Esophagus muscularis mucosa (tissue), 4 donors: ENCODE data around the gene PIK3IP1. TPM values are rescaled to one million over a fixed set of nuclear protein-coding genes. Genes with fewer than 3 reads are reported as not detected.

Experiments
- DNase-seq: peaks from one replicate; pipeline ENCODE4 v3.0.0-alpha.2; 2017; ENCODE audit errors: extremely low spot score
- H3K27ac ChIP-seq, 4 donors: fragments of 200-600 bp; sonication (generic); replicated peaks in 1 of 4; 1 replicate in 3 of 4; 2 replicates in 1 of 4; pipeline ENCODE4 v1.5.1; 2016 to 2019; ENCODE audit warnings: mild to moderate bottlenecking in 1 of 4
- H3K27me3 ChIP-seq, 4 donors: fragments of 200-600 bp; sonication (generic); one replicate each; pipeline versions ENCODE4 v1.5.1 to v1.6.0; 2016 to 2019
- H3K36me3 ChIP-seq, 4 donors: fragments of 200-600 bp; sonication (generic); one replicate each; pipeline ENCODE4 v1.5.1; 2016 to 2019
- H3K4me1 ChIP-seq, 4 donors: fragments of 200-600 bp; sonication (generic); one replicate each; pipeline ENCODE4 v1.5.1; 2016 to 2019
- H3K4me3 ChIP-seq, 4 donors: fragments of 200-600 bp; sonication (generic); 1 replicate in 2 of 4; 2 replicates in 2 of 4; pipeline ENCODE4 v1.5.1; 2016 to 2019; ENCODE audit warnings: mild to moderate bottlenecking in 4 of 4, moderate library complexity in 1 of 4
- H3K9me3 ChIP-seq, 4 donors: fragments of 200-600 bp; sonication (generic); 1 replicate in 3 of 4; 2 replicates in 1 of 4; pipeline ENCODE4 v1.5.1; 2016 to 2019
- EP300 ChIP-seq: sonication (generic); formaldehyde crosslinking; IDR thresholded peaks from one replicate; pipeline ENCODE4 v1.6.1; 2017; ENCODE audit warnings: antibody characterized with exemption
- POLR2A ChIP-seq: fragments of 450-650 bp; IDR thresholded peaks from one replicate; pipeline ENCODE4 v1.6.1; 2017; ENCODE audit warnings: antibody characterized with exemption, moderate library complexity, mild to moderate bottlenecking, low read depth
- POLR2AphosphoS5 ChIP-seq, 2 donors: sonication (generic); formaldehyde crosslinking; IDR thresholded peaks; one replicate each; pipeline ENCODE4 v1.6.1; 2017; ENCODE audit warnings: antibody characterized with exemption in 2 of 2
- WGBS: methylation state at CpG from one replicate; pipeline ENCODE4 v1.1.5; 2018; 5-methylcytosine and 5-hydroxymethylcytosine counted together
- intact Hi-C: fragments of 100-400 bp; cut with DNase I; formaldehyde crosslinking; loops from one replicate; pipeline ENCODE4 v1.15.1; 2023
- total RNA-seq, 4 donors: library from RNA; depleted of rRNA; stranded (reverse); fragments of >200 nt; gene quantifications; one replicate each; pipeline versions ENCODE4 v1.1.0 to v1.2.1, GENCODE V29; 2016
- TF ChIP-seq, protein P1 (sequence below), 3 experiments: fragments of 200-600 bp in 2 of 3; fragments of 450-650 bp in 1 of 3; sonication (generic) in 2 of 3; IDR thresholded peaks; one replicate each; pipeline ENCODE4 v1.5.1; 2017 to 2019; ENCODE audit warnings: antibody characterized with exemption in 3 of 3, mild to moderate bottlenecking in 2 of 3, moderate library complexity in 1 of 3

PIK3IP1 gene
- total RNA-seq, 4 donors from 2014 or later, result 34.5 to 49.1 (median 39.8) TPM

DNA sequence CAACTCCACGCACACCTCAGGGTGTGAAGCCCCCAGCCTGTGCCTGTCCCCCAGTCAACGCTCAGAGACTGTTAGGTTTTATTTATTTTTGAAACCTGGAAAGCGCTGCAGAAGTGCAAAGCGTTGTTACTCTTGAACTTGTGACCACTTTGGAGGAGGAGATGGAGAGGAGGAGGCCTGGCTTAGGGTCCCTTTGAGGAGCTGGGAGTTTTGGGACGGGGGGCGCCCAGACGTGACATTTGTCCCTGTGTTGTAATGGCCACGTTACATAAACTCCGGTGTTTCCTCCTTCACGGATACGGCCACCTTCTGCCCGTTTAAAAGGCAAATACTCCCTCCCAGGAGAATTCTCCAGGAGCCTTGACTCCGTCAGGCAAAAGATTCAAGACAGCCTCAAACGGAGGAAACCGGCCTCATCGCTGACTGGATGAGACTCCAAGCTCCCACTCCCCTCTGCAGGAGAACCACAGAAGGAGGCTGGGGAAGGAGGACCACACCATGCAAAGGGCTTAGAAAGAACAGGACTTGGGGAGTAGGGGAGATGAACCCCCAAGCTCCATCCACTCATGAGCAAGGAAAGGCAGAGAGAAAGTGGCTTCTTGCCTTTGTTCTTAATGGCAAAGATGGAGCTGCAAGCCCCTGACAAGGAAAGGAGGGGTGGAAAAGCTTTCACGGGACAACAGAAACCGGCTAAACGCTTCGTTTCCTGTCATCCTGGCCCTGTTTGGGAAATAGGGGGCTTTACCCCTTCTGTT is 630 bp downstream of the PIK3IP1 start:
- peaks cover 61 to 84% (median 71%) of the 10 kb centered on the region in 4 donors for H3K4me1 ChIP-seq
- no peaks in the 10 kb centered on the region for H3K27me3 ChIP-seq
- H3K9me3 ChIP-seq, result no peaks in the 10 kb centered on the region
- peak; percentile 81 for DNase-seq
- intact Hi-C loops, result loop anchor here (5.0 kb wide), 1 partner anchor 51 kb away; no protein-coding TSS in a partner anchor
- H3K36me3 ChIP-seq, result peaks cover 0 to 32% (median 24%) of the 10 kb centered on the region in 4 donors
- peak overlapping the region; percentile 93 to 99 (median 98) for H3K27ac ChIP-seq
- WGBS, result 0% methylated on average over 11 of the region's 20 CpGs
- peak overlapping the region; percentile 67 to 87 (median 77) for H3K4me3 ChIP-seq
- no peak for TF ChIP-seq EP300

DNA sequence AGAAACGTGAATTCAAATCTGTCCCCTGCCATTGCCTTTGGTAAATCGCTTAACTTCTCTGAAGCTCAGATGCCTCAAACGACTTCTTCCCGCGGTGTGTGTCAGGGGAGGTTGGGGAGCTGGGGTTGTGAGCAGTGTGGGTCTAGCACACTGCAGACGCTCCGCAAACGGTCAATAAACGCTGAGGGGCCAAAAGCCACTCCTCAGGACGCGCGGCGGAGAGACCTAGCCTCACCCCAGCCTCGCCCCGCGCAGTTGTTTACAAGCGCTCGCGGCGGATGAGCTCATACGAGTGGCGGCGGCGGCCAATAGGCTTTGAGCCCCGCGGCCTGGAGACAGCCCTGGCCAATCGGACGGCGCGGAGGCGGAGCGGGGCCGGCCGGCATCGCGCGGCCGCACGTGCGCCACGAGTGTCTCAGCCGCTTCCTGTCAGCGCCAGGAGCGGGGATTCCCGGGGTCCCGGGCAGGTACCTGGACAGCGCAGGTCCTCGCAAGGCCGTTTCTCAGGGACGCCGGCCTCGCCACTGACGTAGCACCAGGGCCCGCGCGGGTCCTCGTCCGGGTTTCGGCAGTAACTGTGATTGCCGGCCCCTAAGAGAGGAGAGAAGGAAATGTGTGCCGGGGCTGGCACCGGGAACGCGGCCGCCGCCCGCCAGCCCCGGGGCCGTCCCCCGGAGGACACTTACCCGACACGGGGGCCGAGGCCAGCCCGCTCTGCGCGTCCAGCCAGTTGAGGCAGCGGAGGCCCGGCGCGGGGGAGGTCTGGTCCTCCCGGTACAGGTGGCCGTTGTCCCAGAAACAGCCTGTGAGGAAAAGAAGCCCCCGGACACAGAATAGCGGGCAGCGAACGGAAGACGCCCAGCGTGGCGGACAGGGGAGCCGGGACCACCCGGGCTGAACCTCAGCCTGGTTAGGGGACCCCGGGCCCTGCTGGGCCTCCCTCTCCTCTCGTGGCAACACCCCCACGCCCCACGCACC is 1.5 kb downstream of the PIK3IP1 start:
- intact Hi-C loops, result loop anchor here (5.0 kb wide), 1 partner anchor 52 kb away; no protein-coding TSS in a partner anchor
- H3K4me3 ChIP-seq, result peak overlapping the region; percentile 67 to 87 (median 77)
- H3K9me3 ChIP-seq, result no peaks in the 10 kb centered on the region
- peak overlapping the region; percentile 93 to 99 (median 98) for H3K27ac ChIP-seq
- H3K4me1 ChIP-seq, result peaks cover 59 to 77% (median 67%) of the 10 kb centered on the region in 4 donors
- no peaks in the 10 kb centered on the region for H3K27me3 ChIP-seq
- 0% methylated on average over 10 of the region's 95 CpGs for WGBS
- peak; percentile 98 for DNase-seq
- TF ChIP-seq, protein P1, sequence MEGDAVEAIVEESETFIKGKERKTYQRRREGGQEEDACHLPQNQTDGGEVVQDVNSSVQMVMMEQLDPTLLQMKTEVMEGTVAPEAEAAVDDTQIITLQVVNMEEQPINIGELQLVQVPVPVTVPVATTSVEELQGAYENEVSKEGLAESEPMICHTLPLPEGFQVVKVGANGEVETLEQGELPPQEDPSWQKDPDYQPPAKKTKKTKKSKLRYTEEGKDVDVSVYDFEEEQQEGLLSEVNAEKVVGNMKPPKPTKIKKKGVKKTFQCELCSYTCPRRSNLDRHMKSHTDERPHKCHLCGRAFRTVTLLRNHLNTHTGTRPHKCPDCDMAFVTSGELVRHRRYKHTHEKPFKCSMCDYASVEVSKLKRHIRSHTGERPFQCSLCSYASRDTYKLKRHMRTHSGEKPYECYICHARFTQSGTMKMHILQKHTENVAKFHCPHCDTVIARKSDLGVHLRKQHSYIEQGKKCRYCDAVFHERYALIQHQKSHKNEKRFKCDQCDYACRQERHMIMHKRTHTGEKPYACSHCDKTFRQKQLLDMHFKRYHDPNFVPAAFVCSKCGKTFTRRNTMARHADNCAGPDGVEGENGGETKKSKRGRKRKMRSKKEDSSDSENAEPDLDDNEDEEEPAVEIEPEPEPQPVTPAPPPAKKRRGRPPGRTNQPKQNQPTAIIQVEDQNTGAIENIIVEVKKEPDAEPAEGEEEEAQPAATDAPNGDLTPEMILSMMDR (IDR thresholded peaks at IDR 0.05), result no peak
- no peak for TF ChIP-seq EP300
- TF ChIP-seq POLR2AphosphoS5 (IDR thresholded peaks at IDR 0.05), result peak; percentile 99 to 100
- TF ChIP-seq POLR2A, result peak; percentile 67
- H3K36me3 ChIP-seq, result peaks cover 7 to 40% (median 32%) of the 10 kb centered on the region in 4 donors

DNA sequence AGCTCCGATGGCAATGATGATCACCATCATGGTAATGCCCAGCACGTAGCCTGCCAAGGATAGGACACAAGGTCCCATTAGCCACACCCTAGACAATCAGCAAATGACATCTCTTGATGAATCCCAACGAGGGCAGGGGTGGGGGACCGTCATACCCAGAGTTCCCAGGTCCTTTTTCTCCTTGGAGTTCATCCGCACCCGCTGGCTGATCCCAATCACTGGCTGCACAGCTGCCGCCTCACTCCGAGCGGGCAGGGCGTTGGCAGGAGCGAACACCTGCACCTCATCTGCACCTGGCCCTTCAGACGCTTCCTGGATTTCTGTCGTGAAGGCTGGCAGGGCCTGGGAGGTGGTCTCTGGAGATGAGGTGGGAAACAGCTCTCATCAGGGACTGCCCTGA is 2.9 kb downstream of the PIK3IP1 start:
- 86% methylated on average over 13 of the region's 13 CpGs for WGBS
- Histone ChIP-seq H3K27me3 (no peaks in the 10 kb centered on the region), H3K27ac (peak overlapping the region; percentile 93 to 99 (median 98)), H3K4me3 (peak overlapping the region; percentile 67 to 87 (median 77)), H3K9me3 (no peaks in the 10 kb centered on the region), H3K4me1 (peaks cover 62 to 75% (median 69%) of the 10 kb centered on the region in 4 donors), H3K36me3 (peaks cover 14 to 54% (median 46%) of the 10 kb centered on the region in 4 donors)
- no peak for TF ChIP-seq EP300
- intact Hi-C loops, result no loop called here
- no peak for DNase-seq

DNA sequence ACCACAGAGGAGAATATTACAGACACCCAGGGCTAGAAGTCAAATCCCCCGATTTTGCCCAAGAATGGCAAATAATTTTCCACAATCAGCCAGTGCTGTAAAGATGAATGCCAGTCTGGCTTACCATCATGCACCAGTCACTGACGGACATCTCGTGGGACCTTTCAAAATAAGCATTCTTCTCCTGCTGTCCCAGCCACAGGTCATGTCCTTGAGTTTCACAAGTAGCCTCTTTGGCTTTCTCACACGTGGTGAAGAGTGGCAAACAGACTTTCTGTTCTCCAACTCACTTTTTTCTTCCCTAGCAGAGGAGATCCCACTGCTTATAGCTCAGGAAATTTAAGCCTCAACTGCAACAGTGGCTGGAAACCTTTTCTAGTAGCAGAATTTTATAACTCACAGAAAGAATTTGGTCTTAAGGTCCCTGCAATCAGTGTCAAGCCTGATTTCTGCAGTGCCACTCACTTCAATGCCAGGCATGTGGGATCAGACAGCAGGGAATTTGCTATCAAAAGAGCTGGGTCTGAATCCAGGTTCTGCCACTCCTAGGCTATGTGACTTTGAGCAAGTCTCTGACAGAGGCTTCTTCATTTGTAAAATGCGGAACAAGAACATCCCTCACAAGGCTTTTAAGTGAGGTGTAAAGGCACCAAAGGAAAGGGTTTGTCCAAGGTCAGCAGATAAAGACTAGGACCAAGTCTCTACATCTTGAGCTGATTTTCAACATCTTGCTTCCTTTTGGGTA is 3.6 kb downstream of the PIK3IP1 start:
- Histone ChIP-seq H3K27ac (peak overlapping the region; percentile 93 to 99 (median 98)), H3K36me3 (peaks cover 14 to 61% (median 53%) of the 10 kb centered on the region in 4 donors), H3K9me3 (no peaks in the 10 kb centered on the region), H3K27me3 (no peaks in the 10 kb centered on the region), H3K4me3 (peak overlapping the region in 1 of 4 donors; percentile 67), H3K4me1 (peaks cover 56 to 71% (median 64%) of the 10 kb centered on the region in 4 donors)
- WGBS, result 72% methylated on average over 5 of the region's 5 CpGs
- no peak for TF ChIP-seq EP300
- TF ChIP-seq POLR2A, result no peak
- TF ChIP-seq, protein P1 (IDR thresholded peaks at IDR 0.05), result no peak
- TF ChIP-seq POLR2AphosphoS5 (IDR thresholded peaks at IDR 0.05), result no peak
- no peak for DNase-seq
- intact Hi-C loops, result no loop called here

DNA sequence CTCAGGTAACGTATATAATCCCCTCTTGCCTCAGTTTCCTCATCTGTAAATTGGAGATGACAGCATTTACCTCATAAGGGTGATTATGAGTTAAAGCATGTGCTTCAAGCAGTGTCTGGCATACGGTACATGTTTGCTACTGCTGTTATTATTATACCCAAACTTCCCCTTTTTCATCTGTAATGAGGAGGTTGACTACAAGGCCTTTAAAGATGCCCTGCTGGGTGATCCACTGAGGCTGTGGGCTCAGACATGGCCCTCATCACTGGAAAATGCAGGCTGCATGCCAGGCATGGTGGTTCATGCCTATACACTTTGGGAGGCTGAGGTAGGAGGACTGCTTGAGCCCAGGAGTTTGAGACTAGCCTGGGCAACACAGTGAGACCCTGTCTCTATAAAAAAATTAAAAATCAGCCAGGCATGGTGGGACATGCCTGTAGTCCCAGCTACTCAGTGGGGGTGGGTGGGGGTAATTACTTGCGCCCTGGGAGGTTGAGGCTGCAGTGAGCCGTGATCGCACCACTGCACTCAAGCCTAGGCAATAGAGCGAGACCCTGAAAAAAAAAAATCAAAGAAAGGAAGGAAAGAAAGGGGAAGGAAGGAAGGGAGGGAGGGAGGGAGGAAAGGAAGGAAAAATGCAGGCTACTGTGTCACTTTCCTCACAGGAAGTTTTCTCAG is 4.3 kb downstream of the PIK3IP1 start:
- peaks cover 18 to 68% (median 60%) of the 10 kb centered on the region in 4 donors for H3K36me3 ChIP-seq
- intact Hi-C loops, result no loop called here
- H3K9me3 ChIP-seq, result no peaks in the 10 kb centered on the region
- H3K27me3 ChIP-seq, result no peaks in the 10 kb centered on the region
- H3K4me1 ChIP-seq, result peaks cover 50 to 64% (median 57%) of the 10 kb centered on the region in 4 donors
- 85% methylated on average over 6 of the region's 6 CpGs for WGBS
- no peak overlapping the region for H3K4me3 ChIP-seq
- TF ChIP-seq POLR2AphosphoS5 (IDR thresholded peaks at IDR 0.05) (no peak), EP300 (no peak), POLR2A (no peak)
- TF ChIP-seq, protein P1 (IDR thresholded peaks at IDR 0.05), result no peak
- H3K27ac ChIP-seq, result peak overlapping the region; percentile 93 to 99 (median 98)
- DNase-seq, result no peak
